Mesothelial cell of epicardium (in vitro differentiated cells): ENCODE data around the gene ARHGEF19. TPM values are rescaled to one million over a fixed set of nuclear protein-coding genes. Genes with fewer than 3 reads are reported as not detected.
A peak's percentile ranks its signal among the peaks of the same experiment; 100 is the strongest.

ENCODE experiments used
- DNase-seq, 2 experiments: peaks; one replicate each; pipeline ENCODE4 v3.0.0; 2021; ENCODE audit warnings: low spot score in 2 of 2; ENCODE audit not compliant: unreplicated experiment in 2 of 2
- H3K27ac Mint-ChIP-seq: 2 replicates; pipeline ENCODE4 v1.8.0; 2021; ENCODE audit warnings: mixed read lengths
- H3K27me3 Mint-ChIP-seq: 2 replicates; pipeline ENCODE4 v1.8.0; 2021; ENCODE audit warnings: low read depth, mixed read lengths
- H3K36me3 Mint-ChIP-seq: 2 replicates; pipeline ENCODE4 v1.8.0; 2021; ENCODE audit warnings: mixed read lengths
- H3K4me1 Mint-ChIP-seq: 2 replicates; pipeline ENCODE4 v1.8.0; 2021; ENCODE audit warnings: mixed read lengths
- H3K4me3 Mint-ChIP-seq: 2 replicates; pipeline ENCODE4 v1.8.0; 2021; ENCODE audit warnings: mild to moderate bottlenecking, moderate library complexity, mixed read lengths
- H3K9me3 Mint-ChIP-seq: 2 replicates; pipeline ENCODE4 v1.8.0; 2021; ENCODE audit warnings: mixed read lengths
- CTCF ChIP-seq: fragments of 200-600 bp; sonication (generic); IDR thresholded peaks from one replicate; pipeline ENCODE4 v1.5.0; 2021; ENCODE audit warnings: antibody characterized with exemption; ENCODE audit not compliant: unreplicated experiment
- total RNA-seq: library from RNA; stranded (reverse); gene quantifications from 3 replicates; pipeline ENCODE4 v1.2.1, GENCODE V29; 2021

ARHGEF19 gene
- total RNA-seq, 1 donor from 2014 or later, result 86.6 TPM

DNA sequence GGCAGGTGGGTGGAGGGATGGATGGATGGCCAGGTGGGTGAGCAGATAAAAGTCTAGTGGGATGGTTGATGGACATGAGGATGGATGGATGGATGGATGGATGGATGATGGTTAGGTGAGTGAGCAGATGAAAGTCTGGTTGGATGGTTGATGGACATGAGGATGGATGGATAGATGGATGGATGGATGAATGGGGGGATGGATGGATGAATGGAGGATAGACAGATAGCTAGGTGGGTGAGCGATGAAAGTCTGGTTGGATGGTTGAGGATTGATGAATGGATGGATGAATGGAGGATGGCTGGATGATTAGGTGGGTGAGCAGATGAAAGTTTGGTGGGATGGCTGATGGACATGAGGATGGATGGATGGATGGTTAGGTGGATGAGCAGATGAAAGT lies 9.0 kb upstream of the ARHGEF19 start:
- Mint-ChIP-seq H3K27ac (no peak overlapping the region), H3K9me3 (no peaks in the 10 kb centered on the region), H3K4me3 (no peak overlapping the region), H3K27me3 (peaks cover 22% of the 10 kb centered on the region), H3K4me1 (peaks cover 15% of the 10 kb centered on the region), H3K36me3 (no peaks in the 10 kb centered on the region)
- TF ChIP-seq CTCF, result no peak
- DNase-seq, result no peak

GRCh38 chr1:16219968-16220500 lies 7.6 kb upstream of the ARHGEF19 start:
- Mint-ChIP-seq H3K4me3 (no peak overlapping the region), H3K4me1 (peaks cover 20% of the 10 kb centered on the region), H3K9me3 (no peaks in the 10 kb centered on the region), H3K27ac (no peak overlapping the region), H3K36me3 (no peaks in the 10 kb centered on the region), H3K27me3 (peaks cover 12% of the 10 kb centered on the region)
- no peak for TF ChIP-seq CTCF
- DNase-seq, result no peak

DNA sequence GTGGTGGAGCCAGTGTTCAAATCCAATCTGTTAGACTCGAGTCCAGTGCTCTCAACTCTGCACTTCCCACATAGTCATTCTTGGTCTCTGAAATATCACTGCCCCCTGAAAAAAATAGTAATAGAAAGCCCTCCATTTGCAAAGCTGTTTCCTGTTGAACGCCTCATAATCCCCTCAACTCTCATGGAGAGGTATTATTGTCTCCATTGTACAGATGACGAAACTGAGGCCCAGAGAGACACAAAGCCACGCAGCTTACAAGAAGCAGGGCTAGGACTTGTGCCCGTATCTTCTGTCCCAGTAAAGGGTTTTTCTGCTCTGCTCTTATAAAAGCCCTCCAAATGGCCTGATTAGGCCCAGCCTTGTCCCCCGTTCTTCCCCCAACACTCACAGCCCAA lies 6.2 kb upstream of the ARHGEF19 start:
- no peak overlapping the region for H3K27ac Mint-ChIP-seq

GRCh38 chr1:16218014-16218673 lies 5.7 kb upstream of the ARHGEF19 start:
- Mint-ChIP-seq H3K27ac (no peak overlapping the region), H3K4me3 (peak overlapping the region; percentile 85), H3K4me1 (peaks cover 24% of the 10 kb centered on the region), H3K9me3 (no peaks in the 10 kb centered on the region), H3K36me3 (no peaks in the 10 kb centered on the region), H3K27me3 (peaks cover 9% of the 10 kb centered on the region)
- TF ChIP-seq CTCF, result no peak
- no peak for DNase-seq

More for the DNA sequence above, 6.2 kb upstream of the ARHGEF19 start:
- no peaks in the 10 kb centered on the region for H3K9me3 Mint-ChIP-seq
- peaks cover 9% of the 10 kb centered on the region for H3K27me3 Mint-ChIP-seq
- TF ChIP-seq CTCF, result no peak
- H3K4me3 Mint-ChIP-seq, result peak overlapping the region; percentile 48
- no peak for DNase-seq
- no peaks in the 10 kb centered on the region for H3K36me3 Mint-ChIP-seq
- peaks cover 20% of the 10 kb centered on the region for H3K4me1 Mint-ChIP-seq

DNA sequence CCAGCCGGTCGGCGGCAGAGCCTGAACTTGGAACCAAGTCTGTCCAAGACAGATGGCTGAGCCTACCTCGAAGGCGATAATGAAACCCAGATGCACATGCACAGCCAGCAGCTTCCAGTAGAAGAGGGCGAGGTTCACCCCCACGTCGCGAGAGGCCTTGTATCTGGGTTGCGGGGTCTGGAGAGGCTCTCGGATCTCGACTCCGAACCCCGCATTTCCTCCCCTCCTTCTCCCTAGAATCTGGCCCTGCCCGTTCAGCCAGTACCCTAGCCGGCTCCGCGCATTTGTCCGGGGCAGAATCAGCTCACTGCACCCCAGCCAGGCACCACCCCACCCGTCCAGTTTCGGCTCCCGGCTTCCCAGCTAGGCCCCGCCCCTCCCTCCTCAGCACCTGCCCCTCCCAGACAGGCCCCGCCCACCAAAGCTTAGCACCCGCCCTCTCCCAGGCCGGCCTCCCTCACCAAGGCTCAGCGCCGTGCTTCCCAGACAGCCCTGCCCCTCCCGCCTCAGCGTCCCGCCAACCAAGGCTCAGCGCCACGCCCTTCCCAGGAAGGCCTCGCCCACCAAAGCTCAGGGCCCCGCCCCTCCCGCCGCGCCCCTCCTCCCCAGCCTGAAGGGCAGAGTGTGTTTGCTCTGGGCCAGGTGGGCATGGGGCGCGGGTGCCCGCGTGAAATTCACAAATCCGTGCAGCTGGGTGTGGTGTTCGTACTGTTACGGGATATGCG lies 4.8 kb upstream of the ARHGEF19 start:
- TF ChIP-seq CTCF, result no peak
- H3K9me3 Mint-ChIP-seq, result no peaks in the 10 kb centered on the region
- H3K27ac Mint-ChIP-seq, result peak overlapping the region; percentile 95

More for the DNA sequence above, 4.8 kb upstream of the ARHGEF19 start:
- Mint-ChIP-seq H3K36me3 (no peaks in the 10 kb centered on the region), H3K4me3 (peak overlapping the region; percentile 85), H3K27me3 (peaks cover 9% of the 10 kb centered on the region), H3K4me1 (peaks cover 30% of the 10 kb centered on the region)
- peak; percentile 96 to 98 for DNase-seq
